ENCODE measurements around the gene DYTN. TPM values are rescaled to one million over a fixed set of nuclear protein-coding genes. Genes with fewer than 3 reads are reported as not detected.

DYTN gene
- total RNA-seq, 3 donors from 2014 or later, result not detected

- H3K27me3 ChIP-seq, result no peaks in the 10 kb centered on the region
- H3K4me1 ChIP-seq, result no peaks in the 10 kb centered on the region
- TF ChIP-seq POLR2A (IDR thresholded peaks at IDR 0.05), result no peak
- no peak for TF ChIP-seq CTCF (IDR thresholded peaks at IDR 0.05)
- no peak for TF ChIP-seq POLR2AphosphoS5 (IDR thresholded peaks at IDR 0.05)
- H3K36me3 ChIP-seq, result no peaks in the 10 kb centered on the region
- no peaks in the 10 kb centered on the region for H3K9me3 ChIP-seq
- no peak for DNase-seq (ENCODE audit: low spot score in 2 of 2)
- no peak overlapping the region for H3K4me3 ChIP-seq
- no peak overlapping the region for H3K27ac ChIP-seq
- intact Hi-C loops (cut with DNase I; ENCODE audit: low total_unique reads), result no loop called here
Measured at GRCh38 chr2:206756816-206757215, 38.6 kb upstream of the DYTN start.

- TF ChIP-seq CTCF (IDR thresholded peaks at IDR 0.05), result no peak
- no peak for TF ChIP-seq POLR2A (IDR thresholded peaks at IDR 0.05)
- no peak for TF ChIP-seq POLR2AphosphoS5 (IDR thresholded peaks at IDR 0.05)
Measured at GRCh38 chr2:206740800-206741199, 22.6 kb upstream of the DYTN start.

DNA sequence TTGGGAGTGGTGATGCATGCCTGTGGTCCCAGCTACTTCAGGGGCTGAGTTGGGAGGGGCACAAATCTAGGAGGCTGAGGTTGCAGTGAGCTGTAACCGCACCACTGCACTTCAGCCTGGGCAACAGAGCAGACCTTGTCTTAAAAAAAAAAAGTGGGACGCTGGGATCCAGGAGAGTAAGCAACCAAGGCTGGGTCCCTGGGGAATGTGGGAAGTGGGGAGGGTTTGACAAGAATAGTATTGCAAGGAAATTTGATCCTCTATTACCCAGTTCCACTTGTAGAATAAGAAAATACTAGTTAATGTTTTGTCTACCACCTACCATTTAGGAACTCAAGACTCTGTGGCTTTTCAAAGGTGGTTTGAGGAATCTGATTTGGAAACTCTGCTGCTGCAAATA lies 21.1 kb upstream of the DYTN start:
- Histone ChIP-seq H3K9me3 (no peaks in the 10 kb centered on the region), H3K27ac (no peak overlapping the region), H3K27me3 (no peaks in the 10 kb centered on the region), H3K4me3 (no peak overlapping the region), H3K36me3 (no peaks in the 10 kb centered on the region), H3K4me1 (no peaks in the 10 kb centered on the region)
- intact Hi-C loops (cut with DNase I; ENCODE audit: low total_unique reads), result no loop called here
- DNase-seq (ENCODE audit: low spot score in 2 of 2), result no peak
- TF ChIP-seq CTCF (IDR thresholded peaks at IDR 0.05) (no peak), POLR2AphosphoS5 (IDR thresholded peaks at IDR 0.05) (no peak), POLR2A (IDR thresholded peaks at IDR 0.05) (no peak)

More at GRCh38 chr2:206740800-206741199, 22.6 kb upstream of the DYTN start:
- H3K4me3 ChIP-seq, result no peak overlapping the region
- no peaks in the 10 kb centered on the region for H3K4me1 ChIP-seq
- no peaks in the 10 kb centered on the region for H3K27me3 ChIP-seq
- H3K9me3 ChIP-seq, result no peaks in the 10 kb centered on the region
- DNase-seq (ENCODE audit: low spot score in 2 of 2), result no peak
- no peaks in the 10 kb centered on the region for H3K36me3 ChIP-seq
- intact Hi-C loops (cut with DNase I; ENCODE audit: low total_unique reads), result no loop called here
- no peak overlapping the region for H3K27ac ChIP-seq

DNA sequence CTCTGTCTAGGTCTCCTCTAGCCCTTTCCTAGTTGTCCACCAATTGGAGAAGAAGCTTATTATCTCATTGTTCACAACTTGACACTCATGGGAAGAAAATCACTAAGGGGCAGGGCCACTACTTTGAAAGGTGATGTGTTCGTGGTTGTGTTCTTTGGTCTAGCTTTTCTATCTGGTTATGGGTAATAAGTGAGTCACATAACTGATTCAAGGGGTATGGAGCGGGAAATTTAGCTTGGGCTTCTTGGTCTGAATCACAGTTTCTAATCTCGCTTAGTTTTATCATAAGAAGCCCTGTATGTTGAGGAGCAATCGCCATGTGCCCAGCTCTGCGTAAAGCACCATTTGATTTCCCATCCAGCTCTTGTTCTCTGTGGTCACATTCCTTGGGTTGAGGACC lies 18.7 kb upstream of the DYTN start:
- intact Hi-C loops (cut with DNase I; ENCODE audit: low total_unique reads), result no loop called here
- Histone ChIP-seq H3K36me3 (no peaks in the 10 kb centered on the region), H3K27ac (no peak overlapping the region), H3K27me3 (no peaks in the 10 kb centered on the region), H3K4me1 (no peaks in the 10 kb centered on the region), H3K9me3 (no peaks in the 10 kb centered on the region), H3K4me3 (no peak overlapping the region)
- DNase-seq (ENCODE audit: low spot score in 2 of 2), result no peak
- TF ChIP-seq POLR2A (IDR thresholded peaks at IDR 0.05) (no peak), CTCF (IDR thresholded peaks at IDR 0.05) (no peak), POLR2AphosphoS5 (IDR thresholded peaks at IDR 0.05) (no peak)

DNA sequence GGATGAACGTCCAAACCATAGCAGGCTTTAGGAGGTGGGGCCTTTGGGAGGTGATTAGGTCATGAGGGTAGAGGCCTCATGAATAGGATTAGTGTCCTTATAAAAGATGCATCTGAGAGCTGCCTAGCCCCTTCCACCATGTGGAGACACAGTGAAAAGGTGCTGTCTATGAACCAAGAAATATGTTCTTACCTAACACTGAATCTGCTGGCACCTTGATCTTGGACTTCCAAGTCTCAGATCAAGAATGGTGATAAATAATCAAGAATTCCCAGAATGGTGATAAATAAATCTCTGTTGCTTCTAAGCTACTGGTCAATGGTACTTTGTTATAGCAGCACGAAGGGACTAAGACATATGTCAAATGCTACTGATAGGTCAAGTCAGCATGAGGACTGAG lies 15.1 kb upstream of the DYTN start:
- no peaks in the 10 kb centered on the region for H3K9me3 ChIP-seq
- H3K27ac ChIP-seq, result no peak overlapping the region
- no peaks in the 10 kb centered on the region for H3K4me1 ChIP-seq
- no peak for DNase-seq (ENCODE audit: low spot score in 2 of 2)
- no peak overlapping the region for H3K4me3 ChIP-seq
- intact Hi-C loops (cut with DNase I; ENCODE audit: low total_unique reads), result no loop called here
- TF ChIP-seq POLR2AphosphoS5 (IDR thresholded peaks at IDR 0.05) (no peak), POLR2A (IDR thresholded peaks at IDR 0.05) (no peak), CTCF (IDR thresholded peaks at IDR 0.05) (no peak)
- no peaks in the 10 kb centered on the region for H3K36me3 ChIP-seq
- H3K27me3 ChIP-seq, result no peaks in the 10 kb centered on the region
